Measurements from ENCODE around the gene HOXD12.

GRCh38 chr2:176129813-176130146 is 30.2 kb downstream of the HOXD12 start:
- TF ChIP-seq, protein P1, sequence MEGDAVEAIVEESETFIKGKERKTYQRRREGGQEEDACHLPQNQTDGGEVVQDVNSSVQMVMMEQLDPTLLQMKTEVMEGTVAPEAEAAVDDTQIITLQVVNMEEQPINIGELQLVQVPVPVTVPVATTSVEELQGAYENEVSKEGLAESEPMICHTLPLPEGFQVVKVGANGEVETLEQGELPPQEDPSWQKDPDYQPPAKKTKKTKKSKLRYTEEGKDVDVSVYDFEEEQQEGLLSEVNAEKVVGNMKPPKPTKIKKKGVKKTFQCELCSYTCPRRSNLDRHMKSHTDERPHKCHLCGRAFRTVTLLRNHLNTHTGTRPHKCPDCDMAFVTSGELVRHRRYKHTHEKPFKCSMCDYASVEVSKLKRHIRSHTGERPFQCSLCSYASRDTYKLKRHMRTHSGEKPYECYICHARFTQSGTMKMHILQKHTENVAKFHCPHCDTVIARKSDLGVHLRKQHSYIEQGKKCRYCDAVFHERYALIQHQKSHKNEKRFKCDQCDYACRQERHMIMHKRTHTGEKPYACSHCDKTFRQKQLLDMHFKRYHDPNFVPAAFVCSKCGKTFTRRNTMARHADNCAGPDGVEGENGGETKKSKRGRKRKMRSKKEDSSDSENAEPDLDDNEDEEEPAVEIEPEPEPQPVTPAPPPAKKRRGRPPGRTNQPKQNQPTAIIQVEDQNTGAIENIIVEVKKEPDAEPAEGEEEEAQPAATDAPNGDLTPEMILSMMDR (optimal IDR thresholded peaks at IDR 0.05 in 1 of 3, IDR thresholded peaks at IDR 0.05 in 1 of 3, conservative IDR thresholded peaks at IDR 0.05 in 1 of 3; ENCODE audit: extremely low read depth in 1 of 3, insufficient read depth in 2 of 3, low read length in 3 of 3) = no peak
- no peak for TF ChIP-seq EZH2 (IDR thresholded peaks at IDR 0.05; ENCODE audit: low read length)

All from keratinocyte (primary cell).